Left renal pelvis (tissue), 4 donors: ENCODE measurements around the gene DAB1. TPM values are rescaled to one million over a fixed set of nuclear protein-coding genes. Genes with fewer than 3 reads are reported as not detected.

Experiments
- DNase-seq, 4 donors: peaks; one replicate each; pipeline ENCODE4 v3.0.0-alpha.2; 2013; ENCODE audit warnings: low read depth in 4 of 4, low spot score in 3 of 4
- polyA plus RNA-seq, 4 donors: library from polyadenylated mRNA; unstranded; fragments of 120-200 nt; gene quantifications; one replicate each; pipeline ENCODE4 v1.2.1, GENCODE V29; 2013; ENCODE audit not compliant: insufficient read length in 4 of 4

DAB1 gene
- 1 to 10 TPM in 3 of 4 donors, under 1 TPM in 1; 0.94 to 7.8 (median 7.0) TPM for polyA plus RNA-seq

DNA sequence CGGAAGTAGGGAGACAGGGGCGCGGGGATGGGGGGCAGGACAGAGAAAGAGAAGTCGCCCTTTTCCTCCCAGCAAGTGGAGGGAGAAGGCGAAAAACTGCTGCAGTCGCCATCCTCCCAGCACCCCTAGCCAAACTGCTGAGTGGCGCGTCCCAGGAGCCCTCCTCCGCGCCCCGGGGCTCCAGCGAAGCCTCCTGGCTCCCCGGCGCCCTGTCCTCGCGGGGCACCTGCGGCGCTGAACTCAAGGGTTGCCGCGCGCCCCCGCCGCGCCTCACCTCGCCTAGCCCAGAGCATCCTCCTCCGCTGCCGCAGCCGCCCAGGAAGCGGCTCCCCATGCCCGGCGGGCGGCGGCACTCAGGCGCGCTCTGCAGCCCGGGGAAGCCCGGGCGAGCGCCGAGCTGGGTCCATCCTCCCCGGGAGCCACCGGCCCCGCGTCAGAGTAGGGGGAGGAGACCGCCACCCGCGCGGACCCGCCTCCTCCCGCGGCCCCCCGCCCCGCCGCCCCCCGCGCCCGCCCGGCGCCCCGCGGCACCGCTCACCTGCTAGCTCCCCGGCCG is at the start of gene DAB1:
Gene DAB1, minus strand, starts transcription at position 405 of the 556 bp plus-strand sequence. CDS start 133,030 bp downstream, outside the sequence.
- no peak for DNase-seq

DNA sequence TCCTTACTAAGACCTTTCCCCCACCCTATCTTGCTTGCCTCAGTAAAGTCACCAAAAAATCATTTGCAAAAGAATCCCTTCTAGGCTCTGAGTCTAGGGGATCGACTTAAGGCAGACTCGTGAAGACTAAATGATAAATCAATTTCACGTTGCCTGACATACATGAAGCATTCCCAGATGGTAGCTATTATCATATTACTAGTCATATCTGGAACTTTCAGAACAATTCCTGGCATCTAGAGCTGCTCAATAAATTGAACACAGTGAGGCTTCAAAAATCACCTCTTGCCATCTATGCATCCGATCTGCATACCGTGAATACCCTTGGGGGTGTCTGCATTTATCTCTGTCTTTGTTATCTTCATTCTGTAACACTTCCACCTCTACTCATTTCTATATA is 49.6 kb upstream of the DAB1 start:
- DNase-seq, result no peak

GRCh38 chr1:57471995-57472394 is 48.1 kb upstream of the DAB1 start:
- DNase-seq, result no peak

DNA sequence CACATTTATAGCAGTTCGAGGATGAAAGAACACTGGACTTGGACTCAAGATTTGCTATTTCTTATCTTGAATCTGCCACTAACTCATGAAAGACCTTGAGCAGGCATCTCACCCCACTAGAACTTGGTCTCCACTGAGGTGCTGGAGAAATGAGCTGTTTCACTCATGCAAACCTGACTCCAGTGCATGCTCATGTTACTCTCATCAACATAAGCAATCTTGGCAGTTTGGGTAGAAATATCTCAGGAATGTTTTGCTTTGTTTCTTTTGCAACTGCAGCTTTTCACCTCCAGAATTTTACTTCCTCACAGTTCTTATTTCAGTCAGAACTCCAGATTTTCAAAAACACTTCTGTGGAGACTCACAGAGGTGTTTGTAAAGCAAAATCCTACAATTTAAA is 46.2 kb upstream of the DAB1 start:
- no peak for DNase-seq

GRCh38 chr1:57468641-57469523 is 45.0 kb upstream of the DAB1 start:
- no peak for DNase-seq

- DNase-seq, result no peak
Observed at GRCh38 chr1:57467830-57468229, 44.0 kb upstream of the DAB1 start.

DNA sequence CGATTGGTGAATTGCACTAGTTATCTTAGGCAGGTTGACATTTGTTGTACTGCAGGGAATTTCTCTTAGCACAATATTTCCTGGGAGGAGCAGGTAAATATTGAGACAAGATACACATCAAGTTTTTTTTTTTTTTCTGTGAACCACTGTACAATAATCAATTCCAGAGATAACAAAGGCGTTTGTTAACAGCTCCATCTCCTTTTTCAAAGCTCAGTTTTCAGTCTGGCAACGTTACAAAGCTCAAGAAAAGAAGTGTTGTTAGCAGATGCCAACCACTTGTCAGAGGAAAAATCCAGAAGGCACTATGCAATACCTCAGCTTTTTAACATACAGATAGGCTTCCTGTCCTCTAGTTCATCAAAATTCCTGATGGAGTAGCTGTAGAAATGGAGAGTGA is 40.9 kb upstream of the DAB1 start:
- no peak for DNase-seq

DNA sequence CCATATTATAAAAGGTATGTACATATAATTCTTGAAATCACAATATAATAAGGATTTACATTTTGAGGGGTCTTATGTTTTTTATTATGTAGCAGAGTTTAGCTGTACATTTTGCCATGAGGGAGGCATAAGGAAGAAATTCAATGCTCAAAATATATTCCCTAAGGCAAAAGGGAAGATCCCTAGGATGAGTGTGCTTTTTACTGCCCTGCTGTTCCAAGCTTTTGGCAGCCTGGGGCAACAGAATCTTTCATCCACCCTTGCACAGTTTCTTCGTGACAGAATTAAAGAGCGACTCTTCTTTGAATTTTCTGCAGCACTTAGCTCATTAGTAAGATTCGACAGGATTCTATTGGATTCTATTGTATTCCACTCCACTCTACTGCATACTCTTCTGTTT is 39.5 kb upstream of the DAB1 start:
- DNase-seq, result no peak

- no peak for DNase-seq
Observed at GRCh38 chr1:57461405-57461804, 37.5 kb upstream of the DAB1 start.

- no peak for DNase-seq
Observed at GRCh38 chr1:57451516-57451915, 27.7 kb upstream of the DAB1 start.

DNA sequence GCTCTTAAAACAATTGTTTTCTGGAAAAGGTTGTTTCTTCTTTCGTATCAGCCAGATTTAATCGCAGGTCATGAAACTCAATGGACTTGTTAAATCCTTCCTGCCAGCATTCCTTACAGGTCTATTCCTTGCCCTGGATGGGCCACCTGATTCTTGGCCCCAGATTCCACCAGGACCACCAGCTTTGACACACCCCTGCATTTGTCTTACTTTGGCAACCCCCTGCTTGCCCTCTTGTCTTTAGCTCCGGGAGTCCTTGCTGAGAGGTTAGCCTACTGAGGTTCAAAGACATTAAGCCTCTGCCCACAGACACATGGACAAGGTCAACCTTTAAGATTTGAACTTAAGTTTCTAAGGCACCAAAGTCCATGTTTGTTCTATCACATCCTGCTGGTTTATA is 27.1 kb upstream of the DAB1 start:
- DNase-seq, result no peak

GRCh38 chr1:57447551-57447950 is 23.7 kb upstream of the DAB1 start:
- no peak for DNase-seq

GRCh38 chr1:57443004-57443403 is 19.1 kb upstream of the DAB1 start:
- no peak for DNase-seq

- DNase-seq, result no peak
Observed at GRCh38 chr1:57440096-57440495, 16.2 kb upstream of the DAB1 start.

DNA sequence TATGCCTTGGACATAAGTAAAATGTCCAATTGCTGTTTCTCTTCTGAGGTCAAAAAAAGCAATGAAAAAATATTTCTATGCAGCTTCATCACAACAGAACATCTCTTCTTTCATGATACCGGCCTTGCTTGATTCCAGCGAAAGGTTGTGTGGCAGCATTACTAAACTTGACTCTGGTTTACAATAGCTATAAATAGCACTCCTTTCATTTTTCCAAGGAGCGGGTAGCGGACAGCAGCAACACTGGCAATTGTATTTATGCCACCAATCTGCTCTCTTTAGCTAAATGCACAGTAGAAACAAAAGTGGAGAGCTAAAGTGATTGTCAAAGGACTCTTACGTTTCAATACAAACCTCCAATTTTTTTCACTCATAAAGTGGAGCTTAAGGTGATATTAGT is 7.5 kb upstream of the DAB1 start:
- DNase-seq, result no peak

DNA sequence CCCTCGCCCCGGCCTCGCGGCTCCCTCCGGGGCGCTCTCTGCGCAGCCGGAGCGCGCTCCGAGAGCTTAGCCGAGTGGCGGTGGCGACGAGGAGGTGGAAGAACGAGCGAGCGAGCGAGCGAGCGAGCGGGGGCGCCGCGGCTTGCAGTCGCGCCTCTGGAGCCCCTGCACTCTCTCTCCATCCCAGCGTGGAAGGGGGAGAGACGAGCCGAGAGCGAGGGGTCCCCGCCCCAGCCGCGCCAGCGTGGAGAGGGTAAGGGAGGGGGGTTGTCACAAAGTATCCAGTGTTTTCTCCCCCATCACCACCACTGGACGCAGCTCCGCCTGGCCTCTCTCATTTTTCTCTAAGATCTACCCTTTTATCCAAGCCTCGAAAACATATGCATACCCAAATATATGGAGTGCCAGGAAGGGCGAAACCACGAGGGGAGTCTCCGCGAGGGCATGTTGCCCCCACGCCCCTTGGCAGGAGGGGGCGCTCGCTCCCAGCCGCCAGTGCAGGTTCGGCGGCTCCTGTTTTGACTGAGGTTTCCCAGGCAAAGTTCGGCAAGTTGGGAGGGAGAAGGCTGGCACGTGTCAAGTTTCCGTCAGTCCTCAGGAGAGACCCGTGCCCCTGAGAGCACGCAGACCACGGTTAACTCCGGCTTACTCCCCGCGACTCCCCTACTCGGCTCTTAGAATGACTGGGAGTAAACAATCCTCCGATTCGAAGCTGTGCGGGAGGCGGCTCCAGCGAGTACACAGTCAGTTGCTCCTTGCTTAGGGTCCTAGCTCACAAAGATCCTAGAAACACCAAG is 569 bp upstream of the DAB1 start:
- DNase-seq, result no peak

DNA sequence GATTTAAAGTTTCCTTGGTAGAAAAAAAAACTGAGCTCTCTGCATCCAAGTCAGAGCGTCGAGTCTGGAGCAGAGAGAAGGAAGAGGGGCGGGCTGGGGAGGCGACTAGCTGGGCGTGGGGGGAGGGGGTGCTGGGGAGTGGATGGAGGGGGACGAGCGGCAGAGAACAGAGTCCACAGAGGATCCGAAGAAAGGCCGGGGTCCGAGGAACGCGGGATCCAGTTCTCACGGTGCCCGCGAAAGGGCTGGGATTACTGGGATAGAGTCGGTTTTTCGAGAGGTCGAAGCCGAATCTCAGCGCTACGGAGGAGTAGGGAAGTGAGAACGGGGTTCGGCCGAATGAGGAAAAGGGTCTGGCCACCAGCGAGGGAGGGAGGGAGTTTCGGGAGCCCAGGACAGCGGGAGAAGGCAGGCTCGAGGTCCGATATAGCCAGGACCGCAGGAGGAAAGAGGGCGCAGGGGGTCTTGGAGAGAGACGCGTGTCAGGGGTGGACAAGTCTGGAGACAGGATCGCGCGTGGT is 665 bp downstream of the DAB1 start:
- no peak for DNase-seq

DNA sequence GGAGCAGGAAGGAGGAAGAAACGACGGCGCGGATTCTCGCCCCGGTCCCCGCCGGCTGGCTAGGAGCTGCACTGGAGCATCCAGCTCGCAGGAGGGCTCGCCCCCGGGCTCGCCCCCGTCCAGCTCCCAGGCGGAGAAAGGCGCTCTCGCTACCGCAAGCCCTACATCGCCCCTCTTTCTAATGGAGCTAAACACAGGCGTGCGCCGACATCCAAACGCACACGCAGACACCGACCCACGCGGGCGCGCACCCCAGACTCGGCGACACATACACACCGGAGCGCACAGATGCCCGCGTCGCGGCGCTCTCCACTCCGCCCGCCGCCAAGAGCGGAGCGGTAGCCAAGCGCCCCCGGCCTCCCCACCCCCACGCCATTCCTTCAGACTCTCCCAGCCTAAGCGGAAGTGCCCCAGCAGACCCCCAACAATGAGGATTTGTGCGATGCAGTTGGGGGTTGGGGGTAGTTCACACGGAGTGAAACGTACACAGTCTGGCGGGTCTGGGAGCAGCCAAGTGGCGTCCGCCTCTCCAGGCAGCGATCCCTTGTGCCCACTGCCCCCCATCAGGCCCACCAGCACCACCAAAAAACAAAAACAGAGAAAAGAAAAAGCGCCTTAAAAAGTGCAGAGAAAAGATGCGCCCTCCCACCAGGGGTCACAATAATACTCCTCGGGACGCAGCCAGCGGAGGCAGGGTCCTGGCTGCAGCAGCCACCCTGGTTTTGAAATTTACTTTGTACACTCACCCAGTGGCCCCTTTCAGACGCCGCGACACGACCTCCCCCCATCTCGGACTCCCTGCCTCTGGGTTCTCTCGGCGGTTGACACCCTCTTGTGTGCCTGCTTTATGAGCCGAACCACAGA is 1.4 kb downstream of the DAB1 start:
- no peak for DNase-seq

- DNase-seq, result no peak
Observed at GRCh38 chr1:57421806-57422205, 2.1 kb downstream of the DAB1 start.
